ENCODE data around the gene EPB41L5.

EPB41L5 gene

GRCh38 chr2:120162716-120163115 is 149.8 kb downstream of the EPB41L5 start:
- no peak for TF ChIP-seq CTCF (IDR thresholded peaks at IDR 0.05; ENCODE audit: control insufficient read depth, insufficient read depth, low read depth, low read length, missing control alignments)
- H3K4me3 ChIP-seq (ENCODE audit: control insufficient read depth, low read depth, low read length), result no peak overlapping the region
- DNase-seq (ENCODE audit: low read depth), result no peak

GRCh38 chr2:120167272-120167671 is 154.4 kb downstream of the EPB41L5 start:
- TF ChIP-seq CTCF (IDR thresholded peaks at IDR 0.05; ENCODE audit: control insufficient read depth, insufficient read depth, low read depth, low read length, missing control alignments), result no peak
- no peak for DNase-seq (ENCODE audit: low read depth)
- H3K4me3 ChIP-seq (ENCODE audit: control insufficient read depth, low read depth, low read length), result no peak overlapping the region

- H3K4me3 ChIP-seq (ENCODE audit: control insufficient read depth, low read depth, low read length), result no peak overlapping the region
- no peak for TF ChIP-seq CTCF (IDR thresholded peaks at IDR 0.05; ENCODE audit: control insufficient read depth, insufficient read depth, low read depth, low read length, missing control alignments)
- DNase-seq (ENCODE audit: low read depth), result no peak
These were observed 156.1 kb downstream of the EPB41L5 start for GRCh38 chr2:120169020-120169419.

GRCh38 chr2:120174963-120175581 is 162.2 kb downstream of the EPB41L5 start:
- no peak overlapping the region for H3K4me3 ChIP-seq (ENCODE audit: control insufficient read depth, low read depth, low read length)
- TF ChIP-seq CTCF (IDR thresholded peaks at IDR 0.05; ENCODE audit: control insufficient read depth, insufficient read depth, low read depth, low read length, missing control alignments), result peak; percentile 68
- peak; percentile 28 for DNase-seq (ENCODE audit: low read depth)

GRCh38 chr2:120176526-120176925 is 163.6 kb downstream of the EPB41L5 start:
- no peak for DNase-seq (ENCODE audit: low read depth)
- no peak for TF ChIP-seq CTCF (IDR thresholded peaks at IDR 0.05; ENCODE audit: control insufficient read depth, insufficient read depth, low read depth, low read length, missing control alignments)
- H3K4me3 ChIP-seq (ENCODE audit: control insufficient read depth, low read depth, low read length), result no peak overlapping the region

GRCh38 chr2:120177001-120177621 is 164.2 kb downstream of the EPB41L5 start:
- no peak overlapping the region for H3K4me3 ChIP-seq (ENCODE audit: control insufficient read depth, low read depth, low read length)
- DNase-seq (ENCODE audit: low read depth), result no peak
- no peak for TF ChIP-seq CTCF (IDR thresholded peaks at IDR 0.05; ENCODE audit: control insufficient read depth, insufficient read depth, low read depth, low read length, missing control alignments)
